ENCODE data around the gene FZR1.
"Not testable (repeated sequence)": the region's sequence is repeated elsewhere in the genome, so short reads cannot be mapped to it uniquely, and the experiment has no call there.

FZR1 gene

GRCh38 chr19:3576696-3577443 lies 70.8 kb downstream of the FZR1 start:
- DNase-seq = no peak

GRCh38 chr19:3577723-3578344 lies 71.7 kb downstream of the FZR1 start:
- no peak for DNase-seq

GRCh38 chr19:3578390-3578789 lies 72.3 kb downstream of the FZR1 start:
- DNase-seq = no peak

- no peak for DNase-seq
Measured at GRCh38 chr19:3580156-3580934, 74.2 kb downstream of the FZR1 start.

- DNase-seq = not testable (repeated sequence)
Measured at GRCh38 chr19:3581792-3582191, 75.7 kb downstream of the FZR1 start.

GRCh38 chr19:3584036-3584802 lies 78.1 kb downstream of the FZR1 start:
- DNase-seq = not testable (repeated sequence)

GRCh38 chr19:3585301-3586126 lies 79.4 kb downstream of the FZR1 start, which contains the start of gene GIPC3:
Gene GIPC3, plus strand, starts transcription at chr19:3585478. Its CDS starts 120 bp downstream, at chr19:3585598.
- no peak for DNase-seq

GRCh38 chr19:3586127-3586626 lies 80.1 kb downstream of the FZR1 start:
- peak; percentile 40 for DNase-seq

GRCh38 chr19:3586707-3587346 lies 80.7 kb downstream of the FZR1 start:
- DNase-seq = no peak
